Natural killer cell (primary cell): ENCODE results near the gene SLC38A3. TPM values are rescaled to one million over a fixed set of nuclear protein-coding genes. Genes with fewer than 3 reads are reported as not detected.

ENCODE experiments used
- ATAC-seq, 3 donors: fragments of 150-1000 bp in 2 of 3; fragments of 200-7000 bp in 1 of 3; cut with Tn5 transposase; 1 replicate in 1 of 3; 2 replicates in 2 of 3; pipeline ENCODE4 v1.10.0; 2021; ENCODE audit warnings: mild to moderate bottlenecking in 2 of 3, moderate library complexity in 2 of 3
- DNase-seq, 2 donors: peaks; one replicate each; pipeline versions ENCODE4 v3.0.0 to v3.0.0-alpha.2; 2013 to 2021; ENCODE audit warnings: mixed read lengths in 1 of 2
- H3K27ac ChIP-seq: one replicate; pipeline ENCODE4 v1.5.1; 2013; ENCODE audit warnings: mild to moderate bottlenecking, low read length
- H3K27me3 ChIP-seq: one replicate; pipeline ENCODE4 v1.6.1; 2013; ENCODE audit warnings: low read length; ENCODE audit not compliant: control insufficient read depth, insufficient read depth
- H3K36me3 ChIP-seq: one replicate; pipeline ENCODE4 v1.6.1; 2013; ENCODE audit warnings: low read length; ENCODE audit not compliant: control insufficient read depth, insufficient read depth
- H3K4me1 ChIP-seq: one replicate; pipeline ENCODE4 v1.6.1; 2013; ENCODE audit warnings: low read length; ENCODE audit not compliant: control insufficient read depth, insufficient read depth
- H3K4me3 ChIP-seq: one replicate; pipeline ENCODE4 v1.5.1; 2013; ENCODE audit warnings: low read length
- H3K9me3 ChIP-seq: one replicate; pipeline ENCODE4 v1.6.1; 2013; ENCODE audit warnings: low read length; ENCODE audit not compliant: control insufficient read depth, insufficient read depth
- H3K27ac Mint-ChIP-seq, 2 donors: one replicate each; pipeline ENCODE4 v1.8.0; 2022; ENCODE audit warnings: mild to moderate bottlenecking in 2 of 2, mixed read lengths in 2 of 2, moderate library complexity in 1 of 2
- H3K27me3 Mint-ChIP-seq, 2 donors: one replicate each; pipeline ENCODE4 v1.8.0; 2022; ENCODE audit warnings: low read depth in 2 of 2, mixed read lengths in 2 of 2
- H3K36me3 Mint-ChIP-seq: one replicate; pipeline ENCODE4 v1.8.0; 2022; ENCODE audit warnings: mixed read lengths
- H3K4me1 Mint-ChIP-seq, 2 donors: one replicate each; pipeline ENCODE4 v1.8.0; 2022; ENCODE audit warnings: mixed read lengths in 2 of 2
- H3K4me3 Mint-ChIP-seq: one replicate; pipeline ENCODE4 v1.8.0; 2022; ENCODE audit warnings: mild to moderate bottlenecking, moderate library complexity, mixed read lengths
- H3K9me3 Mint-ChIP-seq, 2 donors: one replicate each; pipeline ENCODE4 v1.8.0; 2022; ENCODE audit warnings: mixed read lengths in 2 of 2
- CTCF ChIP-seq: fragments of 200-600 bp; IDR thresholded peaks from one replicate; pipeline ENCODE4 v1.8.0; 2022; ENCODE audit warnings: antibody characterized with exemption
- WGBS: methylation state at CpG from one replicate; pipeline ENCODE4 v1.1.7; 2013; ENCODE audit warnings: missing lambda C conversion rate; ENCODE audit not compliant: insufficient coverage; 5-methylcytosine and 5-hydroxymethylcytosine counted together
- intact Hi-C: fragments of 100-400 bp; cut with micrococcal nuclease; formaldehyde crosslinking; loops from one replicate; pipeline ENCODE4 v1.14.2; 2022
- total RNA-seq, 4 donors: library from RNA; stranded (reverse); fragments of 120-200 nt in 1 of 4; gene quantifications; one replicate each; pipeline versions ENCODE4 v1.2.3 to v1.2.4, GENCODE V29; 2013 to 2022

Gene SLC38A3
- total RNA-seq, 3 donors from 2014 or later (not counting 1 experiment from before 2014, with no cell fraction given): 0.82 TPM; not detected in 2

GRCh38 chr3:50184242-50184978, 20.7 kb upstream of the SLC38A3 start:
- WGBS: 95% methylated on average over 18 of the region's 21 CpGs
- no peak for DNase-seq
- no peak overlapping the region for H3K4me3 ChIP-seq
- Mint-ChIP-seq H3K4me3 (no peak overlapping the region), H3K4me1 (no peaks in the 10 kb centered on the region), H3K27me3 (no peaks in the 10 kb centered on the region), H3K36me3 (no peaks in the 10 kb centered on the region), H3K27ac (no peak overlapping the region), H3K9me3 (no peaks in the 10 kb centered on the region)
- no peaks in the 10 kb centered on the region for H3K27me3 ChIP-seq
- no peaks in the 10 kb centered on the region for H3K4me1 ChIP-seq
- no peak for TF ChIP-seq CTCF
- intact Hi-C loops: no loop called here
- H3K27ac ChIP-seq: no peak overlapping the region
- H3K9me3 ChIP-seq: no peaks in the 10 kb centered on the region
- no peaks in the 10 kb centered on the region for H3K36me3 ChIP-seq
- ATAC-seq: no peak

GRCh38 chr3:50185230-50185629, 19.8 kb upstream of the SLC38A3 start:
- DNase-seq: no peak
- Mint-ChIP-seq H3K4me1 (no peaks in the 10 kb centered on the region), H3K27ac (no peak overlapping the region), H3K4me3 (no peak overlapping the region), H3K27me3 (no peaks in the 10 kb centered on the region), H3K9me3 (no peaks in the 10 kb centered on the region), H3K36me3 (no peaks in the 10 kb centered on the region)
- H3K4me1 ChIP-seq: no peaks in the 10 kb centered on the region
- no peak for ATAC-seq
- H3K27ac ChIP-seq: no peak overlapping the region
- 83% methylated on average over 3 of the region's 4 CpGs for WGBS
- no peaks in the 10 kb centered on the region for H3K9me3 ChIP-seq
- intact Hi-C loops: no loop called here
- TF ChIP-seq CTCF: no peak
- no peaks in the 10 kb centered on the region for H3K36me3 ChIP-seq
- no peaks in the 10 kb centered on the region for H3K27me3 ChIP-seq
- no peak overlapping the region for H3K4me3 ChIP-seq

DNA sequence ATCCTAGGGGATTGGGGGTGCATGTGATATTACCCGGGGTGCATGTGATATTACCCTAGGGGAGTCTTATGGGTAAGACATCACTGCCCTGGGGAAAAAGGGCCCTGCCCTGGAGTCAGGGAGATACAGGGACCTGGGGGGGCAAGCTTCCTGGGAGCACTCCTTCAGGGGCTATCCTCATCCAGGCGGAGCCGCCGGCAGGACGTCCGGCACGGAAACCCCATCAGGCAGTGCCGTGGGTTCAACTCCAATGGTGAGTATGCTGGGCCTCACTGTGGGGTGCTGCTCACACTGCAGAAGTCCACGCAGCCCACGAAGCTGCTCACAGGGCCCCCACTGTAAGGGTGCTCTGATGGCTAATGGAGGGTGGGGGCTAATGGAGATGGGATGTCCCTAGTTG, 19.0 kb upstream of the SLC38A3 start:
- intact Hi-C loops: no loop called here
- DNase-seq: no peak
- Histone ChIP-seq H3K27me3 (no peaks in the 10 kb centered on the region), H3K4me1 (no peaks in the 10 kb centered on the region), H3K4me3 (no peak overlapping the region), H3K36me3 (no peaks in the 10 kb centered on the region), H3K27ac (no peak overlapping the region), H3K9me3 (no peaks in the 10 kb centered on the region)
- no peak overlapping the region for H3K4me3 Mint-ChIP-seq
- no peaks in the 10 kb centered on the region for H3K9me3 Mint-ChIP-seq
- ATAC-seq: no peak
- no peaks in the 10 kb centered on the region for H3K36me3 Mint-ChIP-seq
- H3K27me3 Mint-ChIP-seq: no peaks in the 10 kb centered on the region
- no peak overlapping the region for H3K27ac Mint-ChIP-seq
- WGBS: 89% methylated on average over 10 of the region's 10 CpGs
- no peaks in the 10 kb centered on the region for H3K4me1 Mint-ChIP-seq
- no peak for TF ChIP-seq CTCF

DNA sequence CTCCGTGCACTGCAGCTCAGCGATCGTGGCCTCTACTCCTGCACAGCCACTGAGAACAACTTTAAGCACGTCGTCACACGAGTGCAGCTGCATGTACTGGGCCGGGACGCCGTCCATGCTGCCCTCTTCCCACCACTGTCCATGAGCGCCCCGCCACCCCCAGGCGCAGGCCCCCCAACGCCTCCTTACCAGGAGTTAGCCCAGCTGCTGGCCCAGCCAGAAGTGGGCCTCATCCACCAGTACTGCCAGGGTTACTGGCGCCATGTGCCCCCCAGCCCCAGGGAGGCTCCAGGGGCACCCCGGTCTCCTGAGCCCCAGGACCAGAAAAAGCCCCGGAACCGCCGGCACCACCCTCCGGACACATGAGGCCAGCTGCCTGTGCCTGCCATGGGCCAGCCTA, 17.3 kb upstream of the SLC38A3 start:
- DNase-seq: no peak
- no peaks in the 10 kb centered on the region for H3K27me3 Mint-ChIP-seq
- Histone ChIP-seq H3K4me3 (no peak overlapping the region), H3K4me1 (peaks cover 3% of the 10 kb centered on the region), H3K27ac (no peak overlapping the region), H3K36me3 (no peaks in the 10 kb centered on the region), H3K27me3 (peaks cover under 1% of the 10 kb centered on the region), H3K9me3 (no peaks in the 10 kb centered on the region)
- TF ChIP-seq CTCF: no peak
- 89% methylated on average over 12 of the region's 19 CpGs for WGBS
- ATAC-seq: no peak
- H3K36me3 Mint-ChIP-seq: no peaks in the 10 kb centered on the region
- intact Hi-C loops: no loop called here
- H3K4me3 Mint-ChIP-seq: no peak overlapping the region
- H3K27ac Mint-ChIP-seq: no peak overlapping the region
- no peaks in the 10 kb centered on the region for H3K4me1 Mint-ChIP-seq
- H3K9me3 Mint-ChIP-seq: no peaks in the 10 kb centered on the region
